NK-92 (cell line): Measurements from ENCODE around the gene IQCF5.
"Not testable (repeated sequence)": the region's sequence is repeated elsewhere in the genome, so short reads cannot be mapped to it uniquely, and the experiment has no call there.

Source experiments
- DNase-seq: peaks from one replicate; lab custom pipeline; 2025; ENCODE audit not compliant: unreplicated experiment; lab: John Stamatoyannopoulos, UW

The IQCF5 gene

DNA sequence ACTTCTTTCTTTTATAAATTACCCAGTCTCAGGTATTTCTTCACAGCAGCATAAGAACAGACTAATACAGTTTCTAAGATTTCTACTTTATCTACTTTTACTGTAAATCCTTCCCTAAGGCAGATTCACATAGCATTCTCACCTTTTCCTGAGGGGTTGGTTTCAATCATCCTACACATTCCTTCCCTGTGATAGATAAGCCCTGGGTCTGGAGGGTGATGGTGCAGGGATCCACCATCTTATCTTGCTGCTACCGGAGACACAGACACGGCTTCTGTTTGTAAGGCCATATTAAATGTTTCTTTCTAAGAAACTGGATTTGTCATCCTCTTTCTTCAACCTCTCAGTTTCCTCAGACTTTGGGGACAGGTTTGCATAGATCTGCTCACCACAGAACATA lies 6.1 kb downstream of the IQCF5 start:
- no peak for DNase-seq

DNA sequence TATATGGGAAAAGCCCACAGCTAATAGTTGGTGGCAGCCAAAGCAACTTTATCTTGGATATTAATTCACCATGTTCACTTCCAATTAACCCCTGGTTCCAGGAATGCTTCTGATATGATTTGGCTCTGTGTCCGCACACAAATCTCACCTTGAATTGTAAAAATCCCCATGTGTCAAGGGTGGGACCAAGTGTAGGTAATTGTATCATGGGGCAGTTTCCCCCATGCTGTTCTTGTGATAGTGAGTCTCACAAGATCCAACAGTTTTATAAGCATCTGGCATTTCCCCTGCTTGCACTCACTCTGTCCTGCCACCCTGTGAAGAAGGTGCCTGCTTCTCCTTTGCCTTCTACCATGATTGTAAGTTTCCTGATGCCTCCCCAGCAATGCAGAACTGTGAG lies 6.5 kb downstream of the IQCF5 start:
- not testable (repeated sequence) for DNase-seq

DNA sequence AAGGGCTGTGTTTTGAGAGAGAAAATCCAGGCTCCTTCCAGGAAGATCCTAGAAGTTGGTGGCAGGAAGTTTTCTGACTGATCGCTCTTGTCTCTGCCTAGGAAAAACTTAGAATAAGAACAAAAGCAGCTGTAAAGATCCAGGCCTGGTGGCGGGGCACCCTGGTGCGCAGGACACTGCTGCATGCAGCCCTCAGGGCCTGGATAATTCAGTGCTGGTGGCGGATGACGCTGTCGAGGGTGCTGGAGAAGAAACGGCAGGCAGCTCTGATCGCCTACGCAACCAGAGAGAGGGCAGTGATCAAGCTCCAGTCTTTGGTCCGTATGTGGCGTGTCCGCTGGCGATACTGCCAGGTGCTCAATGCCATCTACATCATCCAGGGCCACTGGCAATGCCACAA lies 12.5 kb downstream of the IQCF5 start:
- no peak for DNase-seq

DNA sequence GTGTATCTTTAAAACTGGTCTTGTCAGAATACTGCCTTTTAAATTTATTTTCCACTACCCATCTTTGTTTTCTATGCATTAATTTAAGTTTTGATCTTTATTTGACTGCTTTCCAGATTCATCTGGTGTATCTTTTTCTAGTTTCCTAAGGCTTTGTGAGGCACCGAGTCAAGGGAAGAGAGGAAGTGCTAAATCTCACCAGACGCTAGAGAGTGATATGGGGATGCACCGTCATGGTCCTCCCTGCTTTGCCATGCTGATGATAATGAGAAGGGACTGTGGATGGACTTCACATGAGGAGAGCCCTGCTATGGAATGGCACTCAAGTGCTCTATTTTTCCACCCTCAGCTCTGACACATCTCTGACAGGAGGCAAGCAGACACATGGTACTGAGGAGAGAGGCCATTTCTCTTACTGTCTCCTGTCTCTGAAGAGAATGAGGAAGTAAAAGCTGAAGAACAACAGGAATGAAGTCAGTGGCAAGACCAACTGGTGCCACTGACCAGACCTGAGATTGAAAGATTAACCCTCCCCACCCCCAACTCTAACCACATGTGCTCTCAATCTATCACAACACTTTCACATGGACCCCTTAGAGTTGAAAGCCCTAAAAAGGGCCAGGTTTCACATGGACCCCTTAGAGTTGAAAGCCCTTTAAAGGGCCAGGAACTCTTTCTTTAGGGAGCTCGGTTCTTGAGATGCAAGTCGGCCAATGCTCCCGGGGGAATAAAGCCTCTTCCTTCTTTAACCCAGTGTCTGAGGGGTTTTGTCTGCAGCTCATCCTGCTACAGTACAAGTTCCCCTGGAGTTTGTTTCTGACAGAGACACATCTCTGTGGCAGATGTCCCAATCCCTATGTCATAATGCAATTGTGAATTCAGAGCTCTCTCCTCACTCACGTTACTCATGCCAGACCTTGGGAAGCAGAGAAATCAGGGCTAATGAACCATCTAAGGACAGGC lies 14.4 kb downstream of the IQCF5 start, which contains the start of gene IQCF2:
IQCF2 (plus strand) TSS at position 913 of the 963 bp plus-strand sequence. CDS start 52 bp downstream, outside the sequence.
- no peak for DNase-seq

DNA sequence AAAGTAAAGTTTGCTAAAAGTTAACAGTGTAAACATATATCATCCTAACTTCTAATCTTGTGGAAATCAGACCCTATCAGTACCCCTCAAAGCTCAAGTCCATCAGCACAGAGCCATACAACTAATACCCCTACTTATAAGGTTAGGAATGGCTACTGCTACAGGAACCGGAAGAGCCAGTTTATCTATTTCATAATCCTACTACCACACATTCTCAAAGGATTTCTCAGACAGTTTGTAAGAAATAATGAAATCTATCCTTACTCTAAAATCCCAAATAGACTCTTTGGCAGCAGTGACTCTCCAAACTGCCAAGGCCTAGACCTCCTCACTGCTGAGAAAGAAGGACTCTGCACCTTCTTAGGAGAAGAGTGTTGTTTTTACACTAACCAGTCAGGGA lies 20.0 kb downstream of the IQCF5 start:
- DNase-seq, result not testable (repeated sequence)

DNA sequence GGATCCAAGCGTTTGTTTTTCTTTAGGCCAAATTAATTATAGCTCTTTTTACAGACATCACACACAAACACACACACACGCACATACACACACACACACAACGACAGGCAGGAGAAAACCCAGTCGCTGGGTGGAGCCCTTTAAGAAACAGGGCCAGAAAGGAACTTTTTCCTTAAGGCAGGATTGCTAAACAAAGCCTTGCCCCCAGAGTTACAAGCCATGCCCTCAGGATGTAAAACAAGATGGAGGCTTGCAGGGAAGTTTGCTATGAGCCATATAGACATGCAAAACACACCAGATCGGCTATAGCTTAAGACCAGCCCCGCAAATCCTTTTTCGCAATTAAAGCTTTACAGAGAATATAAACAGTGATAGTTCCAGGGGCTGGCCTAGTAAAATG lies 30.3 kb downstream of the IQCF5 start:
- DNase-seq, result no peak

DNA sequence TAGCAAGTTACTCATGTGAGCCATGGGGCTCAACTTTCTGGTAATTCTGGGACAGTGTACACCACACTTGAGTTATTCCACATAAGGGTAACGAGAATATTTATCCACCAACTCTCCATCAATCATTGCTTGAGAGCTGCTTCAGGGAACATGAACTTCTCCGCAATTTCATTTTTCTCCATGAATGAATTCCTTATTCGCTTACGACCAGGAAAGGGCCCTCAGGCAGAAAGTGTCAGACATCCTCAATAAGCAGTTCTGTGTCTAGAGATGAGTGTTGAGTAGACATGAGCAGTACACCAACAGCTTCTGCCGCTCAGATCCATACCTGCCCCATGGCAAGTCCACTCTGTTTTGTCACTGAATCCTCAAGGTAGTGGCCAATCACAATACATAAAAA lies 38.8 kb downstream of the IQCF5 start:
- DNase-seq, result no peak

DNA sequence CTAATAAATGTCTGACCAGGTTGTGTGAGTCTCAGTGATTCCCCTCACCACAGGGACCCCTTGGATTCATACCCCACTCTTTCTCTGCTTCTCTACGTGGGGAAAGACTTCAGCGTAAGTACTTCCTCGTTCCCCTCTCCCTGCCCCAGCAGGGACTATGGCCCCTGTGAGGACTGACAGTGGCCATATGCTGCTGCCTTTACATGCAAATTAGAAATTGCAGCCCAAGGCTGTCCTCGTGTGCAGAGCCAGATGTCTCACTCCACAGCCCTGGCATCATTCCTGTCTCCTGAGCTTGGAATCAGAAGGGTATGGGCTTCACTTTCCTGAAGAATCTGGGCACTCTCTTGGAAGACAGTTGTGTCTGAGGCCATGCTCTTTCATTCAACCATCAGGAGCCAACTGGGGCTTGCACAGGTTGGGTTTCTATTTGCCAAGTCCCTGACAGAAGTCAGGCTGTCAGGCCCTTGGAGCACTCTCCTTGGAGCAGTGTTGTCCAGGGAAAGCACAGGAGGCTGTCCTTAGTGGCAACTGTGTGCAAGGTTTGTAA lies 44.5 kb downstream of the IQCF5 start:
- no peak for DNase-seq

DNA sequence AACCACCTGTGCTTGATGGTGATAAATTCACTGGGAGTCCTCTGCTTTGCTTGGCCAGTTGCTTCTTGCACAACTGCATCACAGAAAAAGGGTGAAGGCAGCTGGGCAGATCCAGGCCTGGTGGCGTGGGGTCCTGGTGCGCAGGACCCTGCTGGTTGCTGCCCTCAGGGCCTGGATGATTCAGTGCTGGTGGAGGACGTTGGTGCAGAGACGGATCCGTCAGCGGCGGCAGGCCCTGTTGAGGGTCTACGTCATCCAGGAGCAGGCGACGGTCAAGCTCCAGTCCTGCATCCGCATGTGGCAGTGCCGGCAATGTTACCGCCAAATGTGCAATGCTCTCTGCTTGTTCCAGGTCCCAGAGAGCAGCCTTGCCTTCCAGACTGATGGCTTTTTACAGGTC lies 45.1 kb downstream of the IQCF5 start:
- DNase-seq, result no peak

DNA sequence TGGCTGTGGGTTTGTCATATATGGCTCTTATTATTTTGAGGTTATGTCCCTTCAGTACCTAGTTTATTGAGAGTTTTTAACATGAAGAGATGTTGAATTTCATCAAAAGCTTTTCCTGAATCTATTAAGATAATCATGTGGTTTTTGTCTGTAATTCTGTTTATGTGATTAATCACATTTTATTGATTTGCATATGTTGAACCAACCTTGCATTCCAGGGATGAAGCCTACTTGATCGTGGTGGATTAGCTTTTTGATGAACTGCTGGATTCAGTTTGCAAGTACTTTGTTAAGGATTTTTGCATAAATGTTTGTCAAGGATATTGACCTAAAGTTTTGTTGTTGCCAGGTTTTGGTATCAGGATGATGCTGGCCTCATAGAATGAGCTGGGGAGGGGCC lies 47.1 kb downstream of the IQCF5 start:
- DNase-seq, result no peak
